HCT116 (cell line): ENCODE data around the gene STARD7. TPM values are rescaled to one million over a fixed set of nuclear protein-coding genes. Genes with fewer than 3 reads are reported as not detected.

Source experiments
- ATAC-seq: fragments of 200-7000 bp; cut with Tn5 transposase; 2 replicates; pipeline ENCODE4 v1.9.1; 2020; ENCODE audit warnings: mild to moderate bottlenecking, moderate library complexity
- BruUV-seq: library from RNA; stranded (reverse); fragments of 400-500 nt; replicated peaks from 2 replicates; lab custom pipeline; 2021; lab: Mats Ljungman, UMichigan
- CTCF ChIA-PET: fragments of 300-600 bp; sonication (Branson Sonifier 250); formaldehyde crosslinking; loops from one replicate; lab custom pipeline; 2021; ENCODE audit warnings: antibody characterized with exemption; lab: Charles Lee
- POLR2A ChIA-PET: fragments of 300-600, 350-600 bp; sonication (Branson Sonifier 250); formaldehyde crosslinking; loops from one replicate; lab custom pipeline; 2021; ENCODE audit warnings: antibody characterized with exemption; lab: Charles Lee
- RAD21 ChIA-PET, 2 experiments: fragments of 300-600 bp; sonication (Branson Sonifier 250); formaldehyde crosslinking; loops; one replicate each; lab custom pipeline; 2023; ENCODE audit warnings: low total read pairs in 2 of 2; ENCODE audit not compliant: uncharacterized antibody in 2 of 2, unreplicated experiment in 2 of 2, low non-redundant PET in 1 of 2; lab: Charles Lee
- DNase-seq: peaks from one replicate; pipeline ENCODE4 v3.0.0-alpha.2; 2010; ENCODE audit warnings: low read depth, low spot score
- H2AFZ ChIP-seq: fragments of 200-600 bp; shearing (Covaris generic), sonication (generic); 2 replicates; pipeline ENCODE4 v1.6.1; 2017; ENCODE audit warnings: low read depth, mixed run types, mixed read lengths, antibody characterized with exemption, low read length; ENCODE audit not compliant: poor library complexity, severe bottlenecking
- H3K27ac ChIP-seq: 2 replicates; pipeline ENCODE4 v1.5.1; 2012; ENCODE audit warnings: low read depth, low read length
- H3K27me3 ChIP-seq: fragments of 200-600 bp; sonication (generic); 2 replicates; pipeline ENCODE4 v1.6.1; 2016; ENCODE audit warnings: mixed run types, low read length, mixed read lengths; ENCODE audit not compliant: insufficient read depth
- H3K36me3 ChIP-seq, 2 experiments: fragments of 200-500 bp in 1 of 2; fragments of 200-600 bp in 1 of 2; sonication (Bioruptor generic) in 1 of 2; sonication (generic) in 1 of 2; 2 replicates each; pipeline versions ENCODE4 v1.5.1 to v1.6.1; 2014 to 2016; ENCODE audit warnings: low read length in 2 of 2, inconsistent platforms in 1 of 2, mixed read lengths in 1 of 2, mixed run types in 1 of 2; ENCODE audit not compliant: insufficient read depth in 2 of 2, control insufficient read depth in 1 of 2
- H3K4me1 ChIP-seq, 2 experiments: fragments of 200-600 bp in 1 of 2; sonication (generic) in 1 of 2; 2 replicates each; pipeline versions ENCODE4 v1.5.1 to v1.6.1; 2012 to 2017; ENCODE audit warnings: low read length in 2 of 2, inconsistent platforms in 1 of 2, mild to moderate bottlenecking in 1 of 2, mixed read lengths in 1 of 2, mixed run types in 1 of 2, moderate library complexity in 1 of 2; ENCODE audit not compliant: insufficient read depth in 2 of 2, control insufficient read depth in 1 of 2
- H3K4me2 ChIP-seq: fragments of 200-600 bp; sonication (generic); 2 replicates; pipeline ENCODE4 v1.6.1; 2017; ENCODE audit warnings: mixed run types, low read length, mixed read lengths
- H3K4me3 ChIP-seq, 2 experiments: fragments of 200-600 bp in 1 of 2; sonication (generic) in 1 of 2; replicated peaks in 1 of 2; 2 replicates each; pipeline ENCODE4 v1.5.1; 2011 to 2016; ENCODE audit warnings: low read length in 2 of 2, control low read depth in 1 of 2, low read depth in 1 of 2, mild to moderate bottlenecking in 1 of 2, mixed read lengths in 1 of 2, mixed run types in 1 of 2
- H3K79me2 ChIP-seq: fragments of 200-600 bp; sonication (generic); 2 replicates; pipeline ENCODE4 v1.6.1; 2017; ENCODE audit warnings: mild to moderate bottlenecking, mixed run types, low read length, moderate library complexity, mixed read lengths; ENCODE audit not compliant: insufficient read depth
- H3K9ac ChIP-seq: fragments of 200-600 bp; sonication (generic); 2 replicates; pipeline ENCODE4 v1.6.1; 2016; ENCODE audit warnings: low read length, mixed read lengths
- H3K9me2 ChIP-seq: fragments of 200-600 bp; sonication (generic), shearing (Covaris generic); 2 replicates; pipeline ENCODE4 v1.6.1; 2017; ENCODE audit warnings: mixed run types, mild to moderate bottlenecking, moderate library complexity; ENCODE audit not compliant: insufficient read depth
- H3K9me3 ChIP-seq, 2 experiments: fragments of 200-500 bp in 1 of 2; fragments of 200-600 bp in 1 of 2; sonication (Bioruptor generic) in 1 of 2; sonication (generic) in 1 of 2; 2 replicates each; pipeline ENCODE4 v1.6.1; 2014 to 2017; ENCODE audit warnings: low read length in 2 of 2, mixed read lengths in 2 of 2, inconsistent platforms in 1 of 2, low read depth in 1 of 2, mild to moderate bottlenecking in 1 of 2, mixed run types in 1 of 2, moderate library complexity in 1 of 2; ENCODE audit not compliant: control insufficient read depth in 1 of 2, insufficient read depth in 1 of 2
- H4K20me1 ChIP-seq: fragments of 200-600 bp; sonication (generic), shearing (Covaris generic); 2 replicates; pipeline ENCODE4 v1.6.1; 2017; ENCODE audit warnings: mixed run types, mild to moderate bottlenecking, moderate library complexity; ENCODE audit not compliant: insufficient read depth
- ATF3 ChIP-seq: IDR thresholded peaks from 2 replicates; pipeline ENCODE4 v1.6.1; 2012
- CTCF ChIP-seq, 3 experiments: fragments of 200-600 bp in 1 of 3; sonication (generic) in 1 of 3; IDR thresholded peaks in 2 of 3; conservative IDR thresholded peaks in 1 of 3; 2 replicates each; pipeline ENCODE4 v1.5.1; 2012 to 2017; ENCODE audit warnings: low read depth in 2 of 3, low read length in 2 of 3, antibody characterized with exemption in 1 of 3, borderline replicate concordance in 1 of 3, control low read depth in 1 of 3, mild to moderate bottlenecking in 1 of 3, mixed read lengths in 1 of 3, mixed run types in 1 of 3, moderate library complexity in 1 of 3; ENCODE audit not compliant: insufficient read depth in 1 of 3
- EZH2 ChIP-seq: fragments of 200-600 bp; sonication (generic); IDR thresholded peaks from 2 replicates; pipeline ENCODE4 v1.6.1; 2017; ENCODE audit warnings: antibody characterized with exemption, mixed run types
- RAD21 ChIP-seq: IDR thresholded peaks from 2 replicates; pipeline ENCODE4 v1.6.1; 2012; ENCODE audit warnings: low read depth, mild to moderate bottlenecking
- YY1 ChIP-seq: IDR thresholded peaks from 2 replicates; pipeline ENCODE4 v1.6.1; 2011; ENCODE audit warnings: low read length, low read depth, moderate library complexity, mild to moderate bottlenecking; ENCODE audit not compliant: insufficient replicate concordance; ENCODE audit errors: extremely low read depth
- ZBTB33 ChIP-seq: IDR thresholded peaks from 2 replicates; pipeline ENCODE4 v1.6.1; 2011; ENCODE audit warnings: mild to moderate bottlenecking, low read length, moderate library complexity; ENCODE audit not compliant: insufficient replicate concordance; ENCODE audit errors: extremely low read depth
- intact Hi-C: fragments of 100-400 bp; cut with micrococcal nuclease; formaldehyde crosslinking; loops from 2 replicates; pipeline ENCODE4 v1.10.0; 2022
- total RNA-seq: library from RNA; stranded (reverse); gene quantifications from one replicate; pipeline ENCODE4 v1.2.1, GENCODE V29; 2021; ENCODE audit not compliant: unreplicated experiment

STARD7 gene
- total RNA-seq, 1 experiment from 2014 or later, result 160 TPM

- ChIA-PET CTCF (interaction anchor here (0.8 to 3.4 kb wide), 4 partner anchors 28 to 183 kb away, joined by 3 to 58 read pairs (median 18); partner anchors contain the start of gene ASTL), RAD21 (interaction anchor here (1.8 to 2.2 kb wide), 2 partner anchors 37 to 184 kb away, joined by 4 to 12 read pairs; partner anchors contain the start of genes ANKRD36C (in 1 of the 2) and ASTL (in 1 of the 2))
These were observed 32.7 kb downstream of the STARD7 start for GRCh38 chr2:96175951-96176350.

GRCh38 chr2:96174251-96175144, 34.1 kb downstream of the STARD7 start:
- H3K9ac ChIP-seq, result no peak overlapping the region
- CTCF ChIA-PET, result interaction anchor here (0.7 to 3.4 kb wide), 15 partner anchors 12 to 335 kb away, joined by 3 to 58 read pairs (median 5); partner anchors contain the start of genes ASTL and STARD7
- H3K27ac ChIP-seq, result no peak overlapping the region
- H3K4me2 ChIP-seq, result no peak overlapping the region
- RAD21 ChIA-PET, result interaction anchor here (0.9 to 2.2 kb wide), 9 partner anchors 30 to 182 kb away, joined by 3 to 16 read pairs (median 5); partner anchors contain the start of genes ASTL (in 2 of the 2) and ANKRD36C (in 1 of the 2)
- H2AFZ ChIP-seq, result peak overlapping the region; percentile 70
- H3K36me3 ChIP-seq, result no peaks in the 10 kb centered on the region
- peak; percentile 39 for DNase-seq
- no peaks in the 10 kb centered on the region for H4K20me1 ChIP-seq
- ATAC-seq, result peak; percentile 99
- H3K79me2 ChIP-seq, result no peaks in the 10 kb centered on the region
- no peaks in the 10 kb centered on the region for H3K27me3 ChIP-seq
- POLR2A ChIA-PET, result interaction anchor here (1.2 kb wide), 1 partner anchor 34 kb away, joined by 5 read pairs; the partner anchor contains the start of gene STARD7
- BruUV-seq, result no TSS peak
- no peak overlapping the region for H3K4me3 ChIP-seq
- H3K9me2 ChIP-seq, result no peaks in the 10 kb centered on the region
- peaks cover 0 to 3% of the 10 kb centered on the region in 2 experiments; a peak in 1 of 4 replicates for H3K4me1 ChIP-seq
- peaks cover 0 to 4% of the 10 kb centered on the region in 2 experiments; a peak in 1 of 4 replicates for H3K9me3 ChIP-seq
- intact Hi-C loops, result loop anchor here (1.0 to 2.0 kb wide), 2 partner anchors 36 to 182 kb away; partner anchors contain the start of gene ASTL
- TF ChIP-seq ZBTB33 (no peak), CTCF (IDR thresholded peaks at IDR 0.05 in 2 of 3, conservative IDR thresholded peaks at IDR 0.05 in 1 of 3; ENCODE audit: borderline replicate concordance in 1 of 3, insufficient read depth in 1 of 3, low read depth in 2 of 3, low read length in 2 of 3) (peak; percentile 94 to 97 (median 96)), RAD21 (peak; percentile 96), YY1 (peak; percentile 16), ATF3 (no peak)

More at GRCh38 chr2:96175951-96176350, 32.7 kb downstream of the STARD7 start:
- H3K27me3 ChIP-seq, result no peaks in the 10 kb centered on the region
- no peak overlapping the region for H2AFZ ChIP-seq
- intact Hi-C loops, result loop anchor here (2.0 kb wide), 1 partner anchor 183 kb away; no protein-coding TSS in a partner anchor
- no peak for TF ChIP-seq EZH2
- POLR2A ChIA-PET, result no interaction called here
- no peaks in the 10 kb centered on the region for H3K9me2 ChIP-seq
- no peaks in the 10 kb centered on the region for H3K36me3 ChIP-seq
- BruUV-seq, result no TSS peak
- H3K9ac ChIP-seq, result no peak overlapping the region
- no peak overlapping the region for H3K4me3 ChIP-seq
- no peak for DNase-seq
- H3K79me2 ChIP-seq, result no peaks in the 10 kb centered on the region
- H3K9me3 ChIP-seq, result no peaks in the 10 kb centered on the region
- H3K4me2 ChIP-seq, result no peak overlapping the region
- no peaks in the 10 kb centered on the region for H4K20me1 ChIP-seq
- H3K27ac ChIP-seq, result no peak overlapping the region
- peaks cover 0 to 3% of the 10 kb centered on the region in 2 experiments; a peak in 1 of 4 replicates for H3K4me1 ChIP-seq
- no peak for ATAC-seq
